ENCODE measurements around the gene ZFYVE21.
A peak's percentile ranks its signal among the peaks of the same experiment; 100 is the strongest.
"Not testable (repeated sequence)": the region's sequence is repeated elsewhere in the genome, so short reads cannot be mapped to it uniquely, and the experiment has no call there.

The ZFYVE21 gene

DNA sequence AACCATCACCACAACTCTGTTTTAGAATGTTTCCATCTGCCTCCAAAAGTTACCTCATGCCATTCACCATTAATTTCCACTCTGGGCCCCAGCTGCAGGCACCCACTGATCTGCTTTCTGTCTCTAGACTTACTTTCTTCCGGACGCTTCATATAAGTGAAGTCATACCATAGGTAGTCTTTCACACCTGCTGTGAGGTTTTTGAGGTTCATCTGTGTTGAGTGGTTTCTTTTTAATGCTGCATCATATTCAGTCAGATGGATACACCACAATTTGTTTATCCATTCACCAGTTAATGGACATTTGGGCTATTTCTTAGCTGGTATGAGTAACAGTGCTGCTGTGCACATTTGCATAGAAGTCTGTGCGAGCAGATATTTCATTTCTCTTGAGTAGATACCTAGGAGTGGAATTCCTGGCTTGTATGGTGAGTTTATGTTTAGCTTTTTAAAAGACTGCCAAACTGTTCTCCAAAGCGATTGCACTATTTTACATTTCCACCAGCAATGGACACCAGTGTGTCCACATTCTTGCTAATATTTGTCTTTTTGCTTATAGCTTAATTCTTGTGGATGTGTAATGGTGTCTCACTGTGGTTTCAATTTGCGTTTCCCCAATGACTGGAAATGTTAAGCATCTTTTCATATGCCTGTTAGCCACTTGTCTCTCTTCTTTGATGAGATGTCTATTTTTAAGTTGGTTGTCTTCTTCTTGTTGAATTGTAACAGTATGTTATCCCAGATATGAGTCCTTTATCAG lies 48.3 kb downstream of the ZFYVE21 start:
- peak; percentile 79 for DNase-seq (ENCODE audit: low spot score)

- no peak for DNase-seq (ENCODE audit: low spot score)
Observed at GRCh38 chr14:103765526-103765925, 49.9 kb downstream of the ZFYVE21 start.

GRCh38 chr14:103767336-103767894 lies 51.8 kb downstream of the ZFYVE21 start:
- no peak for DNase-seq (ENCODE audit: low spot score)

DNA sequence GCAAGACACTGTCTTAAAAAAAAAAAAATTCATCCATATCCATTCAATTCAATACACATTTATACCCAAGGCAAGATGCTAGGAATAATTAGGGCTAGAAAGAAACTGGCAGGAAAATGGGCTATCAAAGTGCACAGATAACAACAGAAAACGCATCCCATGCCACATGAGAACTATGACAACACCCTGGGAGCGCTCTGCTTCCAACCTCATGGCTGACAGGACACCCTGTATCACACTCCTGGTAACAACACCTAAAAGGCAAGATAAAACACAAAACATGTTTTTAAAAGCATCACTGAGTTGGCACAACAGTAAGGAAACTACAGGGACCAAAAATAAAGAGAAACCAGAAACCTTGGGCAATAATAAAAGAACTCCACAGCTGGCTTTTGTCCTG lies 54.9 kb downstream of the ZFYVE21 start:
- DNase-seq (ENCODE audit: low spot score) = no peak

- DNase-seq (ENCODE audit: low spot score) = peak; percentile 31
Observed at GRCh38 chr14:103770902-103771301, 55.3 kb downstream of the ZFYVE21 start.

GRCh38 chr14:103772078-103772712 lies 56.6 kb downstream of the ZFYVE21 start:
- no peak for DNase-seq (ENCODE audit: low spot score)

- DNase-seq (ENCODE audit: low spot score) = no peak
Observed at GRCh38 chr14:103773521-103773920, 57.9 kb downstream of the ZFYVE21 start.

- no peak for DNase-seq (ENCODE audit: low spot score)
Observed at GRCh38 chr14:103775506-103775905, 59.9 kb downstream of the ZFYVE21 start.

GRCh38 chr14:103776319-103776718 lies 60.7 kb downstream of the ZFYVE21 start:
- not testable (repeated sequence) for DNase-seq (ENCODE audit: low spot score)

GRCh38 chr14:103782376-103782775 lies 66.8 kb downstream of the ZFYVE21 start:
- no peak for DNase-seq (ENCODE audit: low spot score)
